A673 (cell line): Measurements from ENCODE around the gene GAS6. TPM values are rescaled to one million over a fixed set of nuclear protein-coding genes. Genes with fewer than 3 reads are reported as not detected.

Experiments
- BruUV-seq: library from RNA; stranded (reverse); fragments of 400-500 nt; replicated peaks from 2 replicates; lab custom pipeline; 2021; lab: Mats Ljungman, UMichigan
- CTCF ChIA-PET: fragments of 300-600 bp; sonication (Branson Sonifier 250); formaldehyde crosslinking; loops from one replicate; lab custom pipeline; 2022; ENCODE audit warnings: antibody characterized with exemption; lab: Charles Lee
- POLR2A ChIA-PET: fragments of 300-600 bp; sonication (Branson Sonifier 250); formaldehyde crosslinking; loops from one replicate; lab custom pipeline; 2022; ENCODE audit warnings: antibody characterized with exemption; ENCODE audit not compliant: low non-redundant PET; lab: Charles Lee
- DNase-seq: peaks from one replicate; pipeline ENCODE4 v3.0.0-alpha.2; 2015; ENCODE audit warnings: low spot score
- H3K27ac ChIP-seq: fragments of 200-600 bp; sonication (generic); 2 replicates; pipeline ENCODE4 v1.5.1; 2016; ENCODE audit warnings: mixed run types, low read depth, mild to moderate bottlenecking, mixed read lengths, antibody characterized with exemption, low read length; ENCODE audit not compliant: poor library complexity, severe bottlenecking
- H3K27me3 ChIP-seq: fragments of 200-600 bp; sonication (generic); replicated peaks from 2 replicates; pipeline ENCODE4 v1.6.1; 2017; ENCODE audit warnings: mixed run types, low read depth, mild to moderate bottlenecking, mixed read lengths, antibody characterized with exemption, low read length; ENCODE audit not compliant: insufficient read depth, poor library complexity
- H3K36me3 ChIP-seq: fragments of 200-600 bp; sonication (generic); 2 replicates; pipeline ENCODE4 v1.6.1; 2016; ENCODE audit warnings: mixed run types, mild to moderate bottlenecking, mixed read lengths, antibody characterized with exemption, low read length; ENCODE audit not compliant: insufficient read depth, poor library complexity, severe bottlenecking
- H3K4me1 ChIP-seq: fragments of 200-600 bp; sonication (generic); 2 replicates; pipeline ENCODE4 v1.6.1; 2017; ENCODE audit warnings: mixed run types, mild to moderate bottlenecking, mixed read lengths, antibody characterized with exemption, low read length; ENCODE audit not compliant: insufficient read depth, poor library complexity, severe bottlenecking
- H3K4me3 ChIP-seq: fragments of 200-600 bp; sonication (generic); 2 replicates; pipeline ENCODE4 v1.5.1; 2016; ENCODE audit warnings: low read depth, mixed run types, mild to moderate bottlenecking, mixed read lengths, low read length; ENCODE audit not compliant: poor library complexity, severe bottlenecking
- H3K9me3 ChIP-seq: fragments of 200-600 bp; sonication (generic); 2 replicates; pipeline ENCODE4 v1.6.1; 2016; ENCODE audit warnings: mixed run types, low read depth, mild to moderate bottlenecking, mixed read lengths, antibody characterized with exemption, low read length; ENCODE audit not compliant: poor library complexity, severe bottlenecking
- CTCF ChIP-seq: fragments of 300-800, 200-600 bp; sonication (generic); conservative IDR thresholded peaks from 2 replicates; pipeline ENCODE4 v1.5.1; 2017; ENCODE audit warnings: low read depth, mild to moderate bottlenecking, antibody characterized with exemption, low read length, moderate library complexity, mixed read lengths
- EZH2 ChIP-seq: fragments of 200-600 bp; sonication (generic); IDR thresholded peaks from 2 replicates; pipeline ENCODE4 v1.6.1; 2017; ENCODE audit warnings: borderline replicate concordance, low read depth, mild to moderate bottlenecking, mixed read lengths, antibody characterized with exemption, low read length; ENCODE audit not compliant: poor library complexity, severe bottlenecking
- intact Hi-C: fragments of 100-400 bp; cut with micrococcal nuclease; formaldehyde crosslinking; loops from one replicate; pipeline ENCODE4 v1.10.0; 2022; ENCODE audit not compliant: unreplicated experiment
- total RNA-seq: library from RNA; stranded (reverse); gene quantifications from 2 replicates; pipeline ENCODE4 v1.2.3, GENCODE V29; 2021

GAS6 gene
- total RNA-seq, 1 experiment from 2014 or later = 0.67 TPM

GRCh38 chr13:113816946-113817859, 46.7 kb downstream of the GAS6 start:
- intact Hi-C loops = loop anchor here (2.0 kb wide), 1 partner anchor 410 kb away; no protein-coding TSS in a partner anchor
- Histone ChIP-seq H3K27me3 (no peaks in the 10 kb centered on the region), H3K9me3 (no peaks in the 10 kb centered on the region), H3K36me3 (no peaks in the 10 kb centered on the region), H3K4me3 (no peak overlapping the region), H3K4me1 (peaks cover 8% of the 10 kb centered on the region), H3K27ac (no peak overlapping the region)
- BruUV-seq = no TSS peak
- TF ChIP-seq EZH2 (no peak), CTCF (peak; percentile 78)
- POLR2A ChIA-PET = no interaction called here
- DNase-seq = peak; percentile 84
- CTCF ChIA-PET = no interaction called here

GRCh38 chr13:113816254-113816929, 47.5 kb downstream of the GAS6 start:
- H3K27me3 ChIP-seq = no peaks in the 10 kb centered on the region
- H3K4me1 ChIP-seq = peaks cover 8% of the 10 kb centered on the region
- no TSS peak for BruUV-seq
- ChIA-PET CTCF (no interaction called here), POLR2A (no interaction called here)
- intact Hi-C loops = loop anchor here (2.0 kb wide), 1 partner anchor 410 kb away; no protein-coding TSS in a partner anchor
- no peak for TF ChIP-seq CTCF
- TF ChIP-seq EZH2 = no peak
- H3K9me3 ChIP-seq = no peaks in the 10 kb centered on the region
- no peak for DNase-seq
- H3K27ac ChIP-seq = no peak overlapping the region
- H3K4me3 ChIP-seq = no peak overlapping the region
- H3K36me3 ChIP-seq = no peaks in the 10 kb centered on the region

GRCh38 chr13:113815151-113816058, 48.5 kb downstream of the GAS6 start:
- H3K27me3 ChIP-seq = no peaks in the 10 kb centered on the region
- no TSS peak for BruUV-seq
- no peak for TF ChIP-seq CTCF
- no peak for TF ChIP-seq EZH2
- no peak overlapping the region for H3K27ac ChIP-seq
- no peak overlapping the region for H3K4me3 ChIP-seq
- intact Hi-C loops = loop anchor here (2.0 kb wide), 1 partner anchor 411 kb away; no protein-coding TSS in a partner anchor
- CTCF ChIA-PET = no interaction called here
- peaks cover 1% of the 10 kb centered on the region for H3K4me1 ChIP-seq
- H3K36me3 ChIP-seq = no peaks in the 10 kb centered on the region
- peak; percentile 34 for DNase-seq
- H3K9me3 ChIP-seq = no peaks in the 10 kb centered on the region
- POLR2A ChIA-PET = no interaction called here
